Testis (tissue), 2 donors: ENCODE results near the gene TEX13B.

Source experiments
- POLR2A ChIP-seq: fragments of 450-650 bp; IDR thresholded peaks from one replicate; pipeline ENCODE4 v1.6.1; 2017; ENCODE audit warnings: antibody characterized with exemption, mild to moderate bottlenecking, moderate library complexity
- TF ChIP-seq, protein P1 (sequence below), 3 experiments: fragments of 450-650 bp in 2 of 3; fragments of 200-600 bp in 1 of 3; sonication (generic) in 1 of 3; IDR thresholded peaks; one replicate each; pipeline ENCODE4 v1.5.1; 2016 to 2019; ENCODE audit warnings: antibody characterized with exemption in 3 of 3, mild to moderate bottlenecking in 2 of 3, moderate library complexity in 1 of 3

DNA sequence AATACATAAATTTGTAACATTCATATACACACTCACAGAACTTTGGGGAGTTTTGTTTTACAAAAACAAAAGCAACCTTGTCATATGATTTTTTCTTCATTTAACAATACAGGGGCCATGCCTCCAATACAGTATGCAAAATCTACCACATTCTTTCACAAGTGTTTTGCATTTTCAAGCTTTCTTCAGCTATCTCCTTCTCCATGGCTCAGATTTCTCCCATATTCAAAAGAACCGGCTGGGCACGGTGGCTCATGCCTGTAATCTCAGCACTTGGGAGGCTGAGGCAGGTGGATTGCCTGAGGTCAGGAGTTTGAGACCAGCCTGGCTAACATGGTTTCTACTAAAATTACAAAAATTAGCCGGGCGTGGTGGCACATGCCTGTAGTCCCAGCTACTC, 4.1 kb downstream of the TEX13B start:
- TF ChIP-seq, protein P1, sequence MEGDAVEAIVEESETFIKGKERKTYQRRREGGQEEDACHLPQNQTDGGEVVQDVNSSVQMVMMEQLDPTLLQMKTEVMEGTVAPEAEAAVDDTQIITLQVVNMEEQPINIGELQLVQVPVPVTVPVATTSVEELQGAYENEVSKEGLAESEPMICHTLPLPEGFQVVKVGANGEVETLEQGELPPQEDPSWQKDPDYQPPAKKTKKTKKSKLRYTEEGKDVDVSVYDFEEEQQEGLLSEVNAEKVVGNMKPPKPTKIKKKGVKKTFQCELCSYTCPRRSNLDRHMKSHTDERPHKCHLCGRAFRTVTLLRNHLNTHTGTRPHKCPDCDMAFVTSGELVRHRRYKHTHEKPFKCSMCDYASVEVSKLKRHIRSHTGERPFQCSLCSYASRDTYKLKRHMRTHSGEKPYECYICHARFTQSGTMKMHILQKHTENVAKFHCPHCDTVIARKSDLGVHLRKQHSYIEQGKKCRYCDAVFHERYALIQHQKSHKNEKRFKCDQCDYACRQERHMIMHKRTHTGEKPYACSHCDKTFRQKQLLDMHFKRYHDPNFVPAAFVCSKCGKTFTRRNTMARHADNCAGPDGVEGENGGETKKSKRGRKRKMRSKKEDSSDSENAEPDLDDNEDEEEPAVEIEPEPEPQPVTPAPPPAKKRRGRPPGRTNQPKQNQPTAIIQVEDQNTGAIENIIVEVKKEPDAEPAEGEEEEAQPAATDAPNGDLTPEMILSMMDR (IDR thresholded peaks at IDR 0.05), result no peak
- TF ChIP-seq POLR2A, result no peak
